HFFc6 (cell line): ENCODE results near the gene P2RX3. TPM values are rescaled to one million over a fixed set of nuclear protein-coding genes. Genes with fewer than 3 reads are reported as not detected.

Experiments
- DNase-seq: peaks from one replicate; pipeline ENCODE4 v3.0.0-alpha.2; 2018
- H3K27ac Mint-ChIP-seq: 2 replicates; pipeline ENCODE4 v1.8.0; 2020; ENCODE audit warnings: mild to moderate bottlenecking, mixed read lengths
- H3K27me3 Mint-ChIP-seq: 2 replicates; pipeline ENCODE4 v1.8.0; 2021; ENCODE audit warnings: mild to moderate bottlenecking, moderate library complexity, mixed read lengths; ENCODE audit not compliant: insufficient read depth
- H3K36me3 Mint-ChIP-seq: 2 replicates; pipeline ENCODE4 v1.8.0; 2021; ENCODE audit warnings: low read depth, mixed read lengths
- H3K4me1 Mint-ChIP-seq: 2 replicates; pipeline ENCODE4 v1.8.0; 2020; ENCODE audit warnings: low read depth, mixed read lengths
- H3K4me3 Mint-ChIP-seq: 2 replicates; pipeline ENCODE4 v1.8.0; 2020; ENCODE audit warnings: mild to moderate bottlenecking, moderate library complexity, mixed read lengths
- H3K9me3 Mint-ChIP-seq: 2 replicates; pipeline ENCODE4 v1.8.0; 2020; ENCODE audit warnings: mild to moderate bottlenecking, mixed read lengths
- total RNA-seq, 6 experiments: library from RNA; stranded (reverse); fragmentation: NEBNext Ultra II Directional; extraction: Animal tissue kit (Norgen Biotek cat#: 25700); gene quantifications; 2 replicates in 1 of 6; 3 replicates in 5 of 6; pipeline ENCODE4 v1.2.3, GENCODE V29; 2021
- TF ChIP-seq, protein P1 (sequence below): fragments of 200-600 bp; sonication (generic); IDR thresholded peaks from 2 replicates; pipeline ENCODE4 v1.5.0; 2021; ENCODE audit warnings: antibody characterized with exemption, mild to moderate bottlenecking

P2RX3 gene
- total RNA-seq, 6 experiments from 2014 or later = not detected

- peak overlapping the region; percentile 78 for H3K27ac Mint-ChIP-seq
- peaks cover 61% of the 10 kb centered on the region for H3K36me3 Mint-ChIP-seq
- H3K4me1 Mint-ChIP-seq = peaks cover 46% of the 10 kb centered on the region
- H3K27me3 Mint-ChIP-seq = peaks cover 5% of the 10 kb centered on the region
- DNase-seq = no peak
- H3K4me3 Mint-ChIP-seq = no peak overlapping the region
- H3K9me3 Mint-ChIP-seq = no peaks in the 10 kb centered on the region
- TF ChIP-seq, protein P1, sequence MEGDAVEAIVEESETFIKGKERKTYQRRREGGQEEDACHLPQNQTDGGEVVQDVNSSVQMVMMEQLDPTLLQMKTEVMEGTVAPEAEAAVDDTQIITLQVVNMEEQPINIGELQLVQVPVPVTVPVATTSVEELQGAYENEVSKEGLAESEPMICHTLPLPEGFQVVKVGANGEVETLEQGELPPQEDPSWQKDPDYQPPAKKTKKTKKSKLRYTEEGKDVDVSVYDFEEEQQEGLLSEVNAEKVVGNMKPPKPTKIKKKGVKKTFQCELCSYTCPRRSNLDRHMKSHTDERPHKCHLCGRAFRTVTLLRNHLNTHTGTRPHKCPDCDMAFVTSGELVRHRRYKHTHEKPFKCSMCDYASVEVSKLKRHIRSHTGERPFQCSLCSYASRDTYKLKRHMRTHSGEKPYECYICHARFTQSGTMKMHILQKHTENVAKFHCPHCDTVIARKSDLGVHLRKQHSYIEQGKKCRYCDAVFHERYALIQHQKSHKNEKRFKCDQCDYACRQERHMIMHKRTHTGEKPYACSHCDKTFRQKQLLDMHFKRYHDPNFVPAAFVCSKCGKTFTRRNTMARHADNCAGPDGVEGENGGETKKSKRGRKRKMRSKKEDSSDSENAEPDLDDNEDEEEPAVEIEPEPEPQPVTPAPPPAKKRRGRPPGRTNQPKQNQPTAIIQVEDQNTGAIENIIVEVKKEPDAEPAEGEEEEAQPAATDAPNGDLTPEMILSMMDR = no peak
Observed at GRCh38 chr11:57303280-57303989, 34.7 kb upstream of the P2RX3 start.

- Mint-ChIP-seq H3K27ac (peak overlapping the region; percentile 78), H3K9me3 (no peaks in the 10 kb centered on the region), H3K36me3 (peaks cover 60% of the 10 kb centered on the region), H3K27me3 (peaks cover 5% of the 10 kb centered on the region), H3K4me3 (peak overlapping the region; percentile 68; the same call in 1 of the 2 replicates), H3K4me1 (peaks cover 53% of the 10 kb centered on the region)
- DNase-seq = no peak
- TF ChIP-seq, protein P1 = no peak
Observed at GRCh38 chr11:57303990-57304579, 34.1 kb upstream of the P2RX3 start.

GRCh38 chr11:57305523-57305922 is 32.6 kb upstream of the P2RX3 start:
- H3K36me3 Mint-ChIP-seq = peaks cover 61% of the 10 kb centered on the region
- H3K9me3 Mint-ChIP-seq = no peaks in the 10 kb centered on the region
- TF ChIP-seq, protein P1 = no peak
- peaks cover 67% of the 10 kb centered on the region for H3K4me1 Mint-ChIP-seq
- H3K27ac Mint-ChIP-seq = no peak overlapping the region
- DNase-seq = no peak
- H3K27me3 Mint-ChIP-seq = peaks cover 3% of the 10 kb centered on the region
- no peak overlapping the region for H3K4me3 Mint-ChIP-seq

- TF ChIP-seq, protein P1 = no peak
- peaks cover 53% of the 10 kb centered on the region for H3K36me3 Mint-ChIP-seq
- peak overlapping the region; percentile 16; the same call in 1 of the 2 replicates for H3K27ac Mint-ChIP-seq
- no peak for DNase-seq
- H3K4me3 Mint-ChIP-seq = no peak overlapping the region; the same call in 1 of the 2 replicates
- H3K27me3 Mint-ChIP-seq = peaks cover 3% of the 10 kb centered on the region
- H3K9me3 Mint-ChIP-seq = no peaks in the 10 kb centered on the region
- peaks cover 72% of the 10 kb centered on the region for H3K4me1 Mint-ChIP-seq
Observed at GRCh38 chr11:57306161-57306876, 31.8 kb upstream of the P2RX3 start.

DNA sequence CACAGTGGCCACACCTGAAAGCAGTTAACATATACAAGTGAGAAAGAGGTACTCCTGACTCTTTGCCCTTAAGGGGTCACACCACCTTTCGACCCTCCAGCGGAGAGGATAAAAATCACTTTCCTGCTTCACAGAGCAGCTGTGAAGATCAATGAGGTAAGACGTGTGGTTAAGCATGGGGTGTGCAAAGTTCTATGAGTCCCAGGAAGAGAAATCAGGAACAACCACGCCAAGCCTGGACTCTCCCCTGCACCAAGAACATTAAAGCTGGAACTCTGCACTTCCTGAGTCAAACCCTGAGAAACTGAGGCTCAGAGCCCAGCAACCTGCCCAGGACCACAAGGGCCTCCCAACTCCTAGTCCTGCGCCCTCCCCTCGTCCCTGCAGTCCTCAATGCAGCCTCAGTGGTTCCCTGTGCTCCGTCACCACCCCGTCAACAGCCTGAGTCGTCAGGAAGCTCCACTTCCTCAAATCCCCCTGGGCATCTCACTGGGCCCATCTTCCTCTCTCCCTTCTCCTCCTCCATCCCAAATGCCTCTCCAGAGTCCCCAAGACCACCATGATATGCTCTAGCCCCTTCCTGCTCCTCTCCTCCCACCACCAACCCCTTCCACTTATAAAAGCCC is 31.1 kb upstream of the P2RX3 start:
- TF ChIP-seq, protein P1 = no peak
- Mint-ChIP-seq H3K4me1 (peaks cover 78% of the 10 kb centered on the region), H3K4me3 (peak overlapping the region; percentile 35), H3K36me3 (peaks cover 46% of the 10 kb centered on the region), H3K27ac (peak overlapping the region; percentile 3; the same call in 1 of the 2 replicates), H3K27me3 (peaks cover 4% of the 10 kb centered on the region), H3K9me3 (no peaks in the 10 kb centered on the region)
- no peak for DNase-seq
